Stomach (tissue), 4 donors: ENCODE measurements around the gene SIGLEC14.

Experiments
- POLR2A ChIP-seq, 4 donors: fragments of 450-650 bp; IDR thresholded peaks; one replicate each; pipeline ENCODE4 v1.6.1; 2016; ENCODE audit warnings: antibody characterized with exemption in 4 of 4, control low read depth in 2 of 4, mild to moderate bottlenecking in 1 of 4, moderate library complexity in 1 of 4
- POLR2AphosphoS5 ChIP-seq, 3 donors: sonication (generic); formaldehyde crosslinking; IDR thresholded peaks; one replicate each; pipeline ENCODE4 v1.6.1; 2016; ENCODE audit warnings: antibody characterized with exemption in 3 of 3
- TF ChIP-seq, protein P1 (sequence below), 7 experiments: fragments of 450-650 bp in 4 of 7; fragments of 200-600 bp in 3 of 7; sonication (generic) in 3 of 7; IDR thresholded peaks; one replicate each; pipeline ENCODE4 v1.5.1; 2016 to 2019; ENCODE audit warnings: antibody characterized with exemption in 7 of 7, control low read depth in 2 of 7, mild to moderate bottlenecking in 1 of 7

GRCh38 chr19:51610576-51610975 lies 36.0 kb downstream of the SIGLEC14 start:
- TF ChIP-seq, protein P1, sequence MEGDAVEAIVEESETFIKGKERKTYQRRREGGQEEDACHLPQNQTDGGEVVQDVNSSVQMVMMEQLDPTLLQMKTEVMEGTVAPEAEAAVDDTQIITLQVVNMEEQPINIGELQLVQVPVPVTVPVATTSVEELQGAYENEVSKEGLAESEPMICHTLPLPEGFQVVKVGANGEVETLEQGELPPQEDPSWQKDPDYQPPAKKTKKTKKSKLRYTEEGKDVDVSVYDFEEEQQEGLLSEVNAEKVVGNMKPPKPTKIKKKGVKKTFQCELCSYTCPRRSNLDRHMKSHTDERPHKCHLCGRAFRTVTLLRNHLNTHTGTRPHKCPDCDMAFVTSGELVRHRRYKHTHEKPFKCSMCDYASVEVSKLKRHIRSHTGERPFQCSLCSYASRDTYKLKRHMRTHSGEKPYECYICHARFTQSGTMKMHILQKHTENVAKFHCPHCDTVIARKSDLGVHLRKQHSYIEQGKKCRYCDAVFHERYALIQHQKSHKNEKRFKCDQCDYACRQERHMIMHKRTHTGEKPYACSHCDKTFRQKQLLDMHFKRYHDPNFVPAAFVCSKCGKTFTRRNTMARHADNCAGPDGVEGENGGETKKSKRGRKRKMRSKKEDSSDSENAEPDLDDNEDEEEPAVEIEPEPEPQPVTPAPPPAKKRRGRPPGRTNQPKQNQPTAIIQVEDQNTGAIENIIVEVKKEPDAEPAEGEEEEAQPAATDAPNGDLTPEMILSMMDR (IDR thresholded peaks at IDR 0.05), result no peak
- TF ChIP-seq POLR2AphosphoS5 (IDR thresholded peaks at IDR 0.05) (no peak), POLR2A (IDR thresholded peaks at IDR 0.05) (no peak)
